ENCODE data around the gene PRXL2B.

GRCh38 chr1:2578758-2579118, 7.8 kb upstream of the PRXL2B start:
- TF ChIP-seq CTCF (IDR thresholded peaks at IDR 0.05; ENCODE audit: low read depth, low read length) (no peak), POLR2A (IDR thresholded peaks at IDR 0.05; ENCODE audit: extremely low read depth, insufficient read length) (no peak), MAX (IDR thresholded peaks at IDR 0.05; ENCODE audit: low read depth, low read length) (no peak), MYC (IDR thresholded peaks at IDR 0.05; ENCODE audit: low read depth, low read length) (no peak)
